ENCODE measurements around the gene PDCL3.

DNA sequence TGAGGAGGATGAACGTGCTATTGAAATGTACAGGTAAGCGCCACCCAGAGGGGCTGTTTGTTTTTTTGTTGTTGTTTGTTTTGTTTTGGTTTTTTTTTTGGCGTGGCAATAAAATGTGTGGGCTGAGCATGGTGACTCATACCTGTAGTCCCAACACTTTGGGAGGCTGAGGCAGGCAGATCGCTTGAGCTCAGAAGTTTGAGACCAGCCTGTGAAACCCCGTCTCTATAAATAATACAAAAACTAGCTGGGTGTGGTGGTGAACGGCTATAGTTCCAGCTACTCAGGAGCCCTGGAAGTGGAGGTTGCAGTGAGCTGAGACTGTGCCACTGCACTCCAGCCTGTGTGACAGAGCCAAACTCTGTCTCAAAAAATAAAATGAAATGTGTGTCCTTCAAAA, 6.2 kb downstream of the PDCL3 start:
- TF ChIP-seq SIN3A (IDR thresholded peaks at IDR 0.05; ENCODE audit: borderline replicate concordance, insufficient read depth, low read length), result no peak
- no peak for TF ChIP-seq TAF1 (IDR thresholded peaks at IDR 0.05; ENCODE audit: borderline replicate concordance, insufficient read depth, low read length)

Data from PFSK-1 (cell line).